B cell (primary cell): ENCODE measurements around the gene RCSD1. TPM values are rescaled to one million over a fixed set of nuclear protein-coding genes. Genes with fewer than 3 reads are reported as not detected.
A peak's percentile ranks its signal among the peaks of the same experiment; 100 is the strongest.

Source experiments
- ATAC-seq: fragments of 200-7000 bp; cut with Tn5 transposase; one replicate; pipeline ENCODE4 v1.10.0; 2021; ENCODE audit warnings: low read depth, mild to moderate bottlenecking, moderate number of reproducible peaks, moderate library complexity
- CTCF ChIA-PET: fragments of 350-600 bp; sonication (Branson Sonifier 250); formaldehyde crosslinking; loops from one replicate; lab custom pipeline; 2021; ENCODE audit warnings: antibody characterized with exemption, inconsistent platforms; lab: Charles Lee
- POLR2A ChIA-PET: fragments of 350-600 bp; sonication (Branson Sonifier 250); formaldehyde crosslinking; loops from one replicate; lab custom pipeline; 2021; ENCODE audit warnings: antibody characterized with exemption; lab: Charles Lee
- DNase-seq: peaks from one replicate; pipeline ENCODE4 v3.0.0; 2013
- H2AFZ ChIP-seq: 2 replicates; pipeline ENCODE4 v1.6.1; 2012; ENCODE audit warnings: mild to moderate bottlenecking, low read depth, low read length; ENCODE audit not compliant: insufficient read depth, poor library complexity, severe bottlenecking
- H3K27ac ChIP-seq, 2 donors: 1 replicate in 1 of 2; 2 replicates in 1 of 2; pipeline ENCODE4 v1.5.1; 2012 to 2013; ENCODE audit warnings: low read length in 2 of 2, mild to moderate bottlenecking in 2 of 2, moderate library complexity in 1 of 2
- H3K27me3 ChIP-seq, 4 experiments: fragments of 200-600 bp in 1 of 4; sonication (generic) in 1 of 4; replicated peaks in 1 of 4; 1 replicate in 2 of 4; 2 replicates in 2 of 4; pipeline versions ENCODE4 v1.6.1 to v1.7.0; 2013 to 2016; ENCODE audit warnings: low read length in 3 of 4, mild to moderate bottlenecking in 2 of 4, mixed read lengths in 1 of 4, moderate library complexity in 1 of 4; ENCODE audit not compliant: insufficient read depth in 4 of 4, control insufficient read depth in 3 of 4; ENCODE audit errors: control extremely low read depth in 1 of 4
- H3K36me3 ChIP-seq, 2 experiments: replicated peaks in 1 of 2; 1 replicate in 1 of 2; 2 replicates in 1 of 2; pipeline versions ENCODE4 v1.6.1 to v1.7.1; 2013; ENCODE audit warnings: low read length in 1 of 2; ENCODE audit not compliant: insufficient read depth in 2 of 2, control insufficient read depth in 1 of 2; ENCODE audit errors: control extremely low read depth in 1 of 2, extremely low read depth in 1 of 2
- H3K4me1 ChIP-seq, 2 donors: fragments of 200-600 bp in 1 of 2; sonication (generic) in 1 of 2; 1 replicate in 1 of 2; 2 replicates in 1 of 2; pipeline versions ENCODE4 v1.5.1 to v1.6.1; 2013 to 2017; ENCODE audit warnings: low read length in 2 of 2; ENCODE audit not compliant: control insufficient read depth in 2 of 2, insufficient read depth in 2 of 2
- H3K4me2 ChIP-seq: replicated peaks from 2 replicates; pipeline ENCODE3; 2012; ENCODE audit warnings: mild to moderate bottlenecking, low read depth, low read length; ENCODE audit not compliant: poor library complexity, severe bottlenecking
- H3K4me3 ChIP-seq, 5 experiments: fragments of 200-600 bp in 1 of 5; sonication (generic) in 1 of 5; 1 replicate in 3 of 5; 2 replicates in 2 of 5; pipeline versions ENCODE4 v1.5.1 to v1.7.0; 2011 to 2016; ENCODE audit warnings: low read length in 4 of 5, mild to moderate bottlenecking in 4 of 5, low read depth in 2 of 5, control low read depth in 1 of 5, moderate library complexity in 1 of 5; ENCODE audit not compliant: insufficient read depth in 1 of 5; ENCODE audit errors: control extremely low read depth in 1 of 5, extremely low read depth in 1 of 5
- H3K79me2 ChIP-seq: fragments of 200-600 bp; sonication (generic); one replicate; pipeline ENCODE4 v1.6.0; 2016; ENCODE audit warnings: low read length; ENCODE audit not compliant: control insufficient read depth, insufficient read depth
- H3K9ac ChIP-seq: fragments of 200-600 bp; sonication (generic); 2 replicates; pipeline ENCODE4 v1.6.1; 2017; ENCODE audit warnings: mild to moderate bottlenecking, low read length, moderate library complexity
- H3K9me3 ChIP-seq, 3 donors: one replicate each; pipeline versions ENCODE4 v1.6.1 to v1.7.1; 2013; ENCODE audit warnings: low read length in 2 of 3; ENCODE audit not compliant: control insufficient read depth in 2 of 3, insufficient read depth in 1 of 3; ENCODE audit errors: control extremely low read depth in 1 of 3
- H4K20me1 ChIP-seq: 2 replicates; pipeline ENCODE4 v1.6.0; 2012; ENCODE audit warnings: mild to moderate bottlenecking, low read length; ENCODE audit not compliant: insufficient read depth, control insufficient read depth, poor library complexity, severe bottlenecking
- H3K27ac Mint-ChIP-seq: one replicate; pipeline ENCODE4 v1.8.0; 2021; ENCODE audit warnings: mixed read lengths
- H3K27me3 Mint-ChIP-seq: one replicate; pipeline ENCODE4 v1.8.0; 2021; ENCODE audit warnings: mixed read lengths
- H3K4me1 Mint-ChIP-seq: one replicate; pipeline ENCODE4 v1.8.0; 2021; ENCODE audit warnings: mixed read lengths
- H3K4me3 Mint-ChIP-seq: one replicate; pipeline ENCODE4 v1.8.0; 2021; ENCODE audit warnings: mixed read lengths
- H3K9me3 Mint-ChIP-seq: one replicate; pipeline ENCODE4 v1.8.0; 2022; ENCODE audit warnings: mixed read lengths; ENCODE audit not compliant: insufficient read depth
- EZH2 ChIP-seq: IDR thresholded peaks from 2 replicates; pipeline ENCODE4 v1.6.1; 2012; ENCODE audit warnings: borderline replicate concordance, low read depth, mild to moderate bottlenecking, moderate library complexity, low read length; ENCODE audit not compliant: insufficient read depth, poor library complexity, severe bottlenecking
- whole genome bisulfite sequencing: methylation state at CpG from one replicate; pipeline ENCODE4 v1.1.5; 2013; ENCODE audit warnings: missing lambda C conversion rate; ENCODE audit not compliant: insufficient coverage; 5-methylcytosine and 5-hydroxymethylcytosine counted together
- intact Hi-C: fragments of 100-400 bp; cut with micrococcal nuclease; formaldehyde crosslinking; loops from one replicate; pipeline ENCODE4 v1.10.0; 2022
- polyA plus RNA-seq: library from polyadenylated mRNA; depleted of rRNA; stranded (reverse); fragments of >200 nt; gene quantifications from 2 replicates; pipeline ENCODE4 v1.2.3, GENCODE V29; 2012
- total RNA-seq, 2 donors: library from RNA; stranded (reverse); fragments of 120-200 nt in 1 of 2; gene quantifications; 1 replicate in 1 of 2; 2 replicates in 1 of 2; pipeline versions ENCODE4 v1.2.3 to v1.2.4, GENCODE V29; 2013 to 2022
- TF ChIP-seq, protein P1 (sequence below): fragments of 200-600 bp; IDR thresholded peaks from one replicate; pipeline ENCODE4 v1.8.0; 2022; ENCODE audit warnings: antibody characterized with exemption, mild to moderate bottlenecking

The RCSD1 gene
- total and polyA plus RNA-seq, 2 donors (not counting 1 experiment from before 2014, with no cell fraction given): 129 to 525 TPM

DNA sequence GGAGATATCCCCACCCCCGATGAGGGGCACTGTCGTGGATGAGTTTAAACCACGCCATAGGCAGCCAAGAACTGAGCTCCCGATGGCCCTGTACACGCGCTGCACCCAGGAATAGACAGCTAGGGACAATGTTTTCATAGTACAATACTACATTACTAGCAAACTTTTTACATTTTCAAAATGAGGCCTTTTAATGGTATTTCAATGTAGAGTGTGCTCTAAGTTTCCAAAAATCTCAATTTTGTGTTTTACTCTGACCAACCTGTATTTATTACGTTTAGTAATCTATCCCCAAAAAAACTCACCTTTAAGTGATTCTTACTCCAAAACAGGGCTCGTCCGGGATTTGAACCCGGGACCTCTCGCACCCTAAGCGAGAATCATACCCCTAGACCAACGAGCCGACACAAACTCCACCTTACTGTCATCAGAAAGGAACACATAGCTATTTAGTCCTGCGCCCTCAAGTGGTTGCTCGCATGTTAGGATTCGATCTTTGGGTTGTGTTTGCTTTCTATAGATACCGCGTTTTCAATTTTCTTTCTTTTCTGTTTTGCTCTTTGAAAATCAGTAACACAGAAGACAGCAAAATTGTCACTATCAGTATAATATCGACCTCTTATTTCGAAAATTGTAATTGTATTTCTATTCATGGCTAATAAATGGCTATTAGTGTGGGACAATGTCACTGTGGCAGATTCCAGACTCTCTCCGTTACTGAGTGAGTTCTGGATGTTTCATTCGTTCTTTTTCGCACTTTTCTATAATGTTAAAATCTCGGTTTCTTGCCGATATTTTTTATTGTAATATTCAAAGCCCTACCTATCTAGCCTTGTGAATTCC is 85.3 kb downstream of the RCSD1 start:
- peak overlapping the region in 1 of 2 donors; percentile 54 for H3K27ac ChIP-seq
- peaks cover 3% of the 10 kb centered on the region for H4K20me1 ChIP-seq
- peak overlapping the region; percentile 93 for H2AFZ ChIP-seq
- ChIA-PET POLR2A (interaction anchor here (0.6 to 2.5 kb wide), 9 partner anchors 9 to 876 kb away, joined by 3 to 11 read pairs (median 4); partner anchors contain the start of genes POGK and RCSD1), CTCF (interaction anchor here (0.7 to 2.9 kb wide), 21 partner anchors 9 to 495 kb away, joined by 3 to 44 read pairs (median 6); partner anchors contain the start of gene POU2F1)
- H3K9me3 ChIP-seq: peaks cover 0 to 5% (median 4%) of the 10 kb centered on the region in 3 donors
- TF ChIP-seq EZH2: no peak
- TF ChIP-seq, protein P1, sequence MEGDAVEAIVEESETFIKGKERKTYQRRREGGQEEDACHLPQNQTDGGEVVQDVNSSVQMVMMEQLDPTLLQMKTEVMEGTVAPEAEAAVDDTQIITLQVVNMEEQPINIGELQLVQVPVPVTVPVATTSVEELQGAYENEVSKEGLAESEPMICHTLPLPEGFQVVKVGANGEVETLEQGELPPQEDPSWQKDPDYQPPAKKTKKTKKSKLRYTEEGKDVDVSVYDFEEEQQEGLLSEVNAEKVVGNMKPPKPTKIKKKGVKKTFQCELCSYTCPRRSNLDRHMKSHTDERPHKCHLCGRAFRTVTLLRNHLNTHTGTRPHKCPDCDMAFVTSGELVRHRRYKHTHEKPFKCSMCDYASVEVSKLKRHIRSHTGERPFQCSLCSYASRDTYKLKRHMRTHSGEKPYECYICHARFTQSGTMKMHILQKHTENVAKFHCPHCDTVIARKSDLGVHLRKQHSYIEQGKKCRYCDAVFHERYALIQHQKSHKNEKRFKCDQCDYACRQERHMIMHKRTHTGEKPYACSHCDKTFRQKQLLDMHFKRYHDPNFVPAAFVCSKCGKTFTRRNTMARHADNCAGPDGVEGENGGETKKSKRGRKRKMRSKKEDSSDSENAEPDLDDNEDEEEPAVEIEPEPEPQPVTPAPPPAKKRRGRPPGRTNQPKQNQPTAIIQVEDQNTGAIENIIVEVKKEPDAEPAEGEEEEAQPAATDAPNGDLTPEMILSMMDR: peak; percentile 85
- DNase-seq (peak; percentile 94), ATAC-seq (peak; percentile 58)
- H3K9ac ChIP-seq: peak overlapping the region; percentile 92
- peak overlapping the region; percentile 97 for H3K4me2 ChIP-seq
- intact Hi-C loops: loop anchor here (1.0 to 10.0 kb wide), 7 partner anchors 99 to 838 kb away; partner anchors contain the start of genes CREG1, DCAF6, MPC2 and POU2F1
- H3K36me3 ChIP-seq: no peaks in the 10 kb centered on the region
- no peaks in the 10 kb centered on the region for H3K9me3 Mint-ChIP-seq
- no peaks in the 10 kb centered on the region for H3K79me2 ChIP-seq
- H3K4me1 Mint-ChIP-seq: peaks cover 44% of the 10 kb centered on the region
- H3K27me3 ChIP-seq: no peaks in the 10 kb centered on the region
- H3K27ac Mint-ChIP-seq: peak overlapping the region; percentile 98
- H3K4me3 ChIP-seq: peak overlapping the region; percentile 80 to 94 (median 91)
- H3K4me3 Mint-ChIP-seq: peak overlapping the region; percentile 93
- WGBS: 0% methylated on average over 4 of the region's 26 CpGs
- peaks cover 37 to 41% of the 10 kb centered on the region in 2 donors for H3K4me1 ChIP-seq
- H3K27me3 Mint-ChIP-seq: no peaks in the 10 kb centered on the region

DNA sequence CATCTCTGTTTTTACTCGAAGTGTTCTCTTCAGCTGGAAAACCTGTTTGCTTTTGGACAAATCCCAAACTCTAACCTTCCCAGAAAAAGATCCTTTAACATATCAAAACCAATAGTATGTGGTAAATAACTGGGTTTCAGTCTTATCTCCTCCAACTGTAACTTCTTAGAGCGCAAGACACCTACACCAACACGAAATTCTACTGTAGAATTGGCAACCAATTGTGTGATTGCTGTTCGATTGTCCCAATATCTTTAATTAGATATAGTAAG is 85.9 kb downstream of the RCSD1 start:
- peak overlapping the region; percentile 97 for H3K4me2 ChIP-seq
- WGBS: no CpG with 5 or more reads among the region's 4 CpGs
- H2AFZ ChIP-seq: peak overlapping the region; percentile 57
- peaks cover 3% of the 10 kb centered on the region for H4K20me1 ChIP-seq
- intact Hi-C loops: loop anchor here (1.0 to 10.0 kb wide), 8 partner anchors 87 to 839 kb away; partner anchors contain the start of genes CREG1, DCAF6, MPC2 and POU2F1
- H3K9ac ChIP-seq: peak overlapping the region; percentile 92
- no peak for DNase-seq
- peaks cover 50% of the 10 kb centered on the region for H3K4me1 Mint-ChIP-seq
- peak overlapping the region in 1 of 2 donors; percentile 1 for H3K27ac ChIP-seq
- TF ChIP-seq, protein P1: no peak
- no peak for TF ChIP-seq EZH2
- peaks cover 0 to 5% (median 4%) of the 10 kb centered on the region in 3 donors for H3K9me3 ChIP-seq
- ChIA-PET CTCF (interaction anchor here (0.7 to 2.9 kb wide), 19 partner anchors 9 to 495 kb away, joined by 3 to 44 read pairs (median 5); partner anchors contain the start of gene POU2F1), POLR2A (interaction anchor here (0.7 to 2.5 kb wide), 7 partner anchors 13 to 115 kb away, joined by 4 to 11 read pairs (median 8); partner anchors contain the start of gene RCSD1)
- peaks cover 42 to 46% of the 10 kb centered on the region in 2 donors for H3K4me1 ChIP-seq
- H3K27me3 ChIP-seq: no peaks in the 10 kb centered on the region
- peak overlapping the region; percentile 80 to 94 (median 91) for H3K4me3 ChIP-seq
- H3K79me2 ChIP-seq: no peaks in the 10 kb centered on the region
- H3K9me3 Mint-ChIP-seq: no peaks in the 10 kb centered on the region
- H3K36me3 ChIP-seq: no peaks in the 10 kb centered on the region
- no peak for ATAC-seq
- peak overlapping the region; percentile 93 for H3K4me3 Mint-ChIP-seq
- no peaks in the 10 kb centered on the region for H3K27me3 Mint-ChIP-seq
- H3K27ac Mint-ChIP-seq: no peak overlapping the region
